HG03097 (cell line): Measurements from ENCODE around the gene PRKX.
"Not testable (repeated sequence)": the region's sequence is repeated elsewhere in the genome, so short reads cannot be mapped to it uniquely, and the experiment has no call there.

Experiments used
- ATAC-seq: cut with Tn5 transposase; IDR thresholded peaks from one replicate; pipeline ENCODE4 v1.9.1; 2021; ENCODE audit not compliant: unreplicated experiment, low FRiP score

Gene PRKX

DNA sequence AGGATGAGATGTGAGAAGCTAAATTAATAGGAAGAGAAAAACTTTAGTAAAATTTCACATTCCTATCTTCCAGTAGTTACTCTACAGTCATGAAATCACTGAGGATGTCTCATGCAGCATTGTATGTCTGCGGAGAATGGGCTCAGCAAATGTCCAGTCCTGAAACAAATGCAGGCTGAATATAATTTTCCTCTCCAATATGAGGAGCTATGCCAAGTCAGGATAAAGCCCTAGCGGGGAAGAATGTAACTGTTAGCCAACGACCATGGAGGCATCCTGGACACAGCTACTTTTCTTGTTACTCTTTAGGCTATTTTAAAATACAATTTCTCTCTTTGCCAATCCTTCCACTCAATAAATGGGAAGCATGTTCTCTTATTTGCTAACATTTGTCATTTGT lies 127.7 kb downstream of the PRKX start:
- ATAC-seq = no peak

DNA sequence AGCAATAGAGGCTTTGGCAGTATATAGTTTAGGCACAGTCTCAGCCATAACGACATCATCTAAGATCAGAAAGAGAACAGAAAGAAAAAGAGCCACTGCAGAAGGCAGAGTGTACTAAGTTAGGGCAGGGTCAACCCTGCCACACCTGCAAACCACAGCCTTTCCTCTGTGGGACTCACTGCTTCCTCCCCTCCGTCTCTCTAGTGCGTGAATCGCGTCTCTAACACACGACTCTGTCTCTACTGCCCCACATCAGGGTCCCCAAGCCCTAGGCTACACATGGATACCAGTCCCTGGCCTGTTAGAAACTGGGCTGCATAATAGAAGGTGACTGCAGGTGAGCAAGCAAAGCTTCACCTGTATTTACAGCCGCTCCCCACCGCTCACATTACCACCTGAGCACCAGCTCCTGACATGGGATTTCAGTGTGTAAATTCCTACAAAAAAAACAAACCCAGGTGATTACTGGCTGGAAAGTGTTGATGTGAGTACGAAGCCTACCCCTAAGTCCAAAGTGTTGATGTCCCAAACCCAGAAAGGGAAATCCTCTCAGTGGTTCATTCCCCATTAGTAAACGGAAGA lies 128.9 kb downstream of the PRKX start:
- ATAC-seq = no peak

DNA sequence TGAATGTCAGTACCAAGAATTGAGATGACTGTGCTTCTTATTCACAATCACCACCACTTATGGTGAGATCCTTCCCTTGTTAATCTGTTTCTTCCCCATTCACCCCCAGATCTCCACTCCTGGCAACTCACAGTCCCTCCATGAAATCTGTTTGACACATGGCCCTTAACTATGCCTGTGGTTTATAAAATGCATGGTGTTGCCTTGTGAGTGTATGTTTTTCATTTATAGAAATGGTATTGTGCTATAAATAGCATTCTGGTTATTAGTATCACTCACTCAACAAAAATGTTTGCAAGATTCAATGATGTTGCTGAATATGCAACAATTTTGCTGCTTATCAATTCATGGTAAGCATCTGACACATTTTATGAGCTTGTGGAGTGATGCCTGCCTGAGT lies 131.0 kb downstream of the PRKX start:
- ATAC-seq = no peak

DNA sequence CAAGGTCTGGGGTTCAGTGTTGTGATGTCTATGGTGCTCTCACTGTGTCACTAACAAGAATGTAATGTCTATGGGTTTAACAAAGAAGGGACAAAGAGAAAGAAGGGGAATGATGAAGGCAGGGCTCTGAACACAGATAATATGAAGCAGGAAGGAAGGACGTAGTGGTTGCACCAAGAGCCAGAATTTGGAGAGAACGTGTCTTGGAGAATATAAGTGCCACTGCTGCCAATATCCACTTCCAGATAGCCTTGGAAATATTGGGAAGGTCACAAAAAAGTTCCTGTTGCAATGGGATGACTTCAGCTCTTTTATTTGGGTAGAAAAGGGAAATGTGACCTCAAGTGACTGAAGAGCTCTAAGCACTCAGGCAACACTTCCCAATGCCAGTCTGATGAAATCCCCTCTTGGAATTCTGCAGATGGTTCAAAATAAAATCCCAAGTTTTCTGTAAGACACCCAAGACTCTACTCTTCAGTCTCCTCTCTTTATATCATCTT lies 131.8 kb downstream of the PRKX start:
- ATAC-seq = no peak

DNA sequence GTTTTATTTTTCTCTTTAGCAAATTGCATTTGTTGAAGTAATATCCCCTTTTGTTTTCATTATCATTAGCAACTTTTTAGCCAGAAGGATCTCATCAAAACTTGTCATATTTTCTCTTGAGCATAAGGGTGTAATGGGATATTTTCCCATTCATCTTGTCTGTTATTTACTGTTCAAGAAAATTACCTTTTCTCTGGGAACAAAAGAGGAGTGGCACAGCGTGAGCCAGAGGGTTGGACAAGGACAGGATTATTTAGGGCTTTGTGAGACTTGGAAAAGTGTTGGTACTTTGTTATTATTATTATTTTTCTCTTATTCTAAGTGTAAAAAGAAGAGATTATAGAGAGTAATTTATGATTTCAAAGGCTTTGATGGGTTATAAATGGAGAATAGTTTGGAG lies 135.9 kb downstream of the PRKX start:
- no peak for ATAC-seq

DNA sequence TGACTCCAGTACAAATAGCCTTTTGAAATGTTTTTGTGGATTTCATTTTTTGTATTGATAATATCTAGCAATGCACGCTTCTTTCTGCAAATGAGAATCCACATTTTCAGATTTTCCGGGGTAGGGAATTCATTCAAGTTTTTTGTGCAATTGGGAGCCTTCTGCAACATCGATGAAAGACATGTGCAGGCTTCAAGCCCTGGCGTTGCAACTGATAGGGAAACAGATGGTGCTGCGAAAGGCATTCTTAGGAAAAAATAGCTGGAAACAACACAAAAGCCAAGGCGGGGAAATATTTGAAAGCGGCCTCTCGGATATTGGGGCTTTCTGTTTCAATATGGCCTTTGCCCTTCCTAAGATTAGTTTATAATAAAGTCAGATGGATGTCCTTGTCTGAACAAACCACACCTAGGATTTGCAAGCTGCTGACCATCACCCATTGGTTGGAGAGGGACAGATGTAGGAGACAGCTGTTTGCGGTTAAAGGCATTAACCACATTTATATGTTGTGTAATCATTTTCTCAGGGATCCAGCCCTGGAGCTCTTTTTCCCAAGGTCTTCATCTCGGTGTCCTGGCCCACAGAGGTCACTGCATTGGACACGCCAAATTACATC lies 136.5 kb downstream of the PRKX start:
- ATAC-seq = no peak

DNA sequence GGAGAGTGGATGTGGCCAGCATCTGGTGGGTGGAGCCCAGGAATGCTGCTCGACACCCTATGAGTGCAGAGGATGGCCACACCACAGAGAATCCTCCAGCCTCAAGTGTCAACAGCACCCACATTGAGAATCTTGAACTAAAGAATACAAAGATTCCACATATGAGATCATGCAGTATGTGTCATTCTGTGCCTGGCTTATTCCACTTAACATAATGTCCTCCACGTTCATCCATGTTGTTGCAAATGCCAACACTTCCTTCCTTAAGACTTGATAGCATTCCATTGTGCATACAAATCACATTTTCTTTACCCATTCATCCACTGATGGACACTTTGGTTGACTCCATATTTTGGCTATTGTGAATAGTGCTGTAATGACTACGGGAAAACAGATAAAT lies 145.8 kb downstream of the PRKX start:
- no peak for ATAC-seq

DNA sequence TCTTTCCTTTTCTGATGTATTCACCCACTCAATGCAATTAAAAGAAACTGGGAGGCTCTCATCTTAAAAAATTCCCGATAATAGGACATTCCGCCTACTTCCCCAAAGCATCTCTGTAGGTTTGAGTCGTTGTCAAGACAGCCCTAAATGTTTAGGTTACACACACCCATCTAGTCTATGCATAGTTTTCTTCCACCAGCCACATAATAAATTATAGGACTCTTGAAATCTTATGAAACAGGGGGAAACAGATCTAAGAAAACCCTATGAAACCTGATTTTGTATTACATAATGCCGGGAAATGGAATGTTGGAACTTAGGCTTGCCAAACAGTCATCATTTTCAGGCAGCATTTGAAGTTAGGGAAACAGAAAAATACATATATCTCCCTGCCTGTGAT lies 150.0 kb downstream of the PRKX start:
- no peak for ATAC-seq

DNA sequence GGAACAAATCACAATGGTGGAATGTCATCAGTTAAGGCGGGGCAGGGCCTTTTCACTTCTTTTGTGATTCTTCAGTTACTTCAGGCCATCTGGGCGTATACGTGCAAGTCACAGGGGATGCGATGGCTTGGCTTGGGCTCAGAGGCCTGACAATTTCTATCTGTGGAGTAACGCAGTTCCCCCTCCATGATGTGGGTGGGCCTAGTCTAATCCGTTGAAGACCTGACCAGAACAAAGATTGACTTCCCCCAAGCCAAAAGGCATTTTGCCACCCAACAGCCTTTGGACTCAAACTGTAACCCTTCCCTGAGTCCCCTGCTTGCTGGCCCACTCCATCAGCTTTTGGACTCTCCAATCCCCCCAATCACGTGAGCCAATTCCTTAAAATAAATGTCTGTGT lies 153.4 kb downstream of the PRKX start:
- not testable (repeated sequence) for ATAC-seq
